Stomach (tissue), 4 donors: ENCODE results near the gene FAM50B.

Experiments used
- CTCF ChIP-seq, 7 experiments: fragments of 450-650 bp in 4 of 7; fragments of 200-600 bp in 3 of 7; sonication (generic) in 3 of 7; IDR thresholded peaks; one replicate each; pipeline ENCODE4 v1.5.1; 2016 to 2019; ENCODE audit warnings: antibody characterized with exemption in 7 of 7, control low read depth in 2 of 7, mild to moderate bottlenecking in 1 of 7
- EP300 ChIP-seq: sonication (generic); formaldehyde crosslinking; IDR thresholded peaks from one replicate; pipeline ENCODE4 v1.6.1; 2017; ENCODE audit warnings: antibody characterized with exemption
- POLR2A ChIP-seq, 4 donors: fragments of 450-650 bp; IDR thresholded peaks; one replicate each; pipeline ENCODE4 v1.6.1; 2016; ENCODE audit warnings: antibody characterized with exemption in 4 of 4, control low read depth in 2 of 4, mild to moderate bottlenecking in 1 of 4, moderate library complexity in 1 of 4

GRCh38 chr6:3885262-3886036 is 36.3 kb downstream of the FAM50B start:
- TF ChIP-seq CTCF (IDR thresholded peaks at IDR 0.05) = peak in 3 of 7 experiments; percentile 22 to 37 (median 24)
- TF ChIP-seq POLR2A (IDR thresholded peaks at IDR 0.05) = no peak
- TF ChIP-seq EP300 = no peak
